ENCODE data around the gene NR5A2.

The NR5A2 gene

DNA sequence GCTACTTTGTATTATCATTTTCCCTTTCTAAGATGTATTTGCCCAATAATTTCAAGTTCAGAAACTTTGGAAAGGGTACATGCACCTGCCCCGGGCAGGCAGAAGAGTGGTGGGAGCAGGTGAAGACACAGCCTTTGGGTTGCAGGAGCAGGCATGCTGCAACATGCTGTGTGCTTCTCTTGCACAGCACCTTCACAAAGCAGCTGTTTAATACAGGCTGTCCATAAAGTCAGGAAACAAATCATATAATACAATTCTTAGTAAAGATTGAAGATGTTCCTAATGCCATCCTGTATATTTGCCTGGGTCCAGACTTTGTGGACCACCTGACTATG lies 199.4 kb downstream of the NR5A2 start:
- H3K27ac Mint-ChIP-seq, result peak overlapping the region; percentile 10
- peaks cover 18% of the 10 kb centered on the region for H3K4me1 Mint-ChIP-seq (ENCODE audit: low read depth)
- H3K4me3 Mint-ChIP-seq, result no peak overlapping the region

More for the DNA sequence above, 199.4 kb downstream of the NR5A2 start:
- H3K27me3 Mint-ChIP-seq, result peaks cover 16% of the 10 kb centered on the region
- no peaks in the 10 kb centered on the region for H3K36me3 Mint-ChIP-seq (ENCODE audit: low read depth)
- H3K9me3 Mint-ChIP-seq, result no peaks in the 10 kb centered on the region
